Fibroblast of skin of left quadriceps (primary cell): Measurements from ENCODE around the gene JAKMIP1.

Experiments
- DNase-seq, 2 experiments: peaks; one replicate each; pipeline ENCODE4 v3.0.0-alpha.2; 2013; ENCODE audit warnings: low read depth in 2 of 2

JAKMIP1 gene

DNA sequence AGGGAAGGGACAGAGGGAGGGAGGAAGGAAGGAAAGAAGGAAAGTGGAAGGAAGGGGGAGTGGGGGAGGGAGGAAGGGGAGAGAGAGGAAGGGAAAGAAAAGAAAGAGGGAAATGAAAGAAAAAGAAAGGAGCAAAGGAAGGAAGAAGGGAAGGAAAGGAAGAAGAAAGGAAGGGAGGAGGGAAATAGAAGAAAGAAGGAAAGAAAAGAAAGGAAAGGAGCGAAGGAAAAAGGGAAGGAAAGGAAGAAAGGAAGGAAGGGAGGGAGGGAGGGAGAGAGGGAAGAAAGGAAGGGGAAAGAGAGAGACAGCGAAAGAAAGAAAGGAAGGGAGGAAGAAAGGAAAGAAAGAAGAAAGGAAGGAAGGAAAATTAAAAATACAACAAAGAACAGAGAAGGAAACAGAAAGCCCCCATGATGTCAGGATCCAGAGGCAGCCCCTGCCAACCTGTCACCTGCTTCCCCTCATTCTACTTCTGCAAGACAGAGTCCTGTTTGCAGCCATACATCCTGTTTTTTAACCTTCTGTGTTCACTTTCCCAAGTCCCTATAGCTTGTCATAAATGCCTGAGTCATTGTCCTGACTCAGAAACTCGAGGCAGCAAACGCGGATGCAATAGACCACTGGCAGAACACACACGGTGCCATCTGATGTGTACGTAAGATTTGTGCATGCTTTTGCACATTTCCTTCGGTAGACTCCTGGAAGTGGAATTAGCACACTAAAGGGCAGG, 105.2 kb downstream of the JAKMIP1 start:
- DNase-seq = no peak

DNA sequence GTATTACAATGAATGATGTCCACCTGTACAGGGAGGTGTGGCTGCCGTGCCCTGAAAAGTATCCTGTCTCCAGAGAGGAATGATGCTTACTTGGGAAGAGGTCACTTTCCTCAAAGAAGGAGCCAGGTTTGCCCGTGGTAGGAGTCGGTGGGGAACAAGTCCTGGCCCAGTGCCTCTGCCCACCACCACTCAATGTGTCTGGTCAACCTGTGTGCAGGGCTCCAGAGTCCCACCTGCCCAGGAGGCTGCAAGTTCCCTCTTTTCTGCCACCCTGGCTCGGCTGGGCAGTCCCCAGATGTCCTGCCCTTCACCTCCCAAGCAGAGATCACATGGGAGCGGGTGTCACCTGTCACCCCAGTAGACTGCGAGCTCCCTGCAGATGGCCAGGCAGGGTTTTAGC, 106.7 kb downstream of the JAKMIP1 start:
- DNase-seq = no peak

DNA sequence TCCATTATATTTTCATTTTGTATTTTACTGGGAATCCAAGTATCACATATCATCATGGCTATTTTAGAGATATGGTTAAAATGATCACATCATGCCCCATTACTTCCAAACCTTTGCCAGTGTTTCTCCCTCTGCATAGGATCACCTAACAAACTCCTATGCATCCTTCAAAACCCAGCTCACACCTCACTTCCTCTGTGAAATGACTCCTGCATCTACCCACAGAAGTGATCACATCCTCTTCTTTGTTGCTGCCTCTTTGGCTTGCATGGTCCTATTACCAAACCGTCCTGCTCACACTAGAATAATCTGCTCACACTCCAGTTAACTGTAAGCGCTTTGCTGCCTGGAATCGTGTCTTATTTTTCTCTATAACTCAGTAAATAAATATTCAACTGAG, 107.4 kb downstream of the JAKMIP1 start:
- no peak for DNase-seq

DNA sequence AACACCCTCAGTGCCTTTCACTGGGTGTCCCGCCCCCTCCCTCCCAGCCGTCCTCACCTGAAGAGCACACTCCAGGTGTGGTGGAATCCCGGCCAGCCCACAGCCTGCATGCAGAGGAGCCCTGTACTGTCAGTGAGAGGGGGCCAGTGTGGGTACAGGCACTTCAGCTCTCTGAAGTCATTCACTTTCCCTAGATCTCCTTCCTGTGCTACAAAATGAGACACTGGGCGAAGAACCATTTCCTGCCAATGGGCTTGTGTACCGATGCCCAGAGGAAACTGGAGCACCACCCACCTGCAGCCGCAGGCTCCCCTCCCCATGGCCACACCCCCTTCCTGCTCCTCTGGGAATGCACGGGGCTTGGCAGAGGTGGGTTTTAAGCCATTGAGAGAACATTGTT, 108.2 kb downstream of the JAKMIP1 start:
- DNase-seq = no peak

DNA sequence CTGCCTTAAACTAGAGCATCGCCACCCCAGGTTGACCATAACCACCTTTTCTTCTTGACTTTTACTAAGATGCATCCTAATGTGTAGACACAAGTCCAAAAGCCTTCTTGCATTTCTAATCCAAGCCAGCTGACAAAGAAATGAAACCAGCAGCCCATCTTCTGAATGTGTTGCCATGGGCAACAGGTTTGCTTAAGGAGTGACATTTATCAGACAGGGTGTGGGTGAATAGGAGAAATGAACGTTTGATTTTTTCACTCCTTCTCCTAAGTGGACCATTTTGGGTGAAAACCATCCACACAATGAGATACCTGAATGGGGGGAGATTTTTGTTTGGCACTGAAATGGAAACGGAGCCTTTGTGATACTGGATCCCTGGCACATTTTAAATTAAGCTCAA, 109.4 kb downstream of the JAKMIP1 start:
- DNase-seq = no peak

DNA sequence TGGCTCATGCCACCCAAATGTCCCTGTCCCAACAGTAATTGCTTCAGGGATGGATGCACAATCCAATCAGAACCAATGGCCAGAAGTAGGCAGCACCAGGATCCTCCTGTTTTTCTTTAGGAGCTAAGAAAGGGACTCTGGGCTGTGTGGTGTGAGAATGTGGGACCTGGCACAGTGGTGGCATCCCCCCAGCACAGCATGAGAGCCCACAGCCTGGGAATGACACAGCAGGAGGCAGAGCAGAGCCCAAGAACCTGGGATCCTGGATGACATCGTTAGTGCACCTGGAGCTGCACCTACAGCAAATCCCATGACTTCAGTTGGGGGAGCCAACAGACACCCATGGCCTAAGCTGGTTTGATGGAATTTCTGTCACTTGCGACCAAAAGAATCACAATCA, 111.4 kb downstream of the JAKMIP1 start:
- DNase-seq = no peak

DNA sequence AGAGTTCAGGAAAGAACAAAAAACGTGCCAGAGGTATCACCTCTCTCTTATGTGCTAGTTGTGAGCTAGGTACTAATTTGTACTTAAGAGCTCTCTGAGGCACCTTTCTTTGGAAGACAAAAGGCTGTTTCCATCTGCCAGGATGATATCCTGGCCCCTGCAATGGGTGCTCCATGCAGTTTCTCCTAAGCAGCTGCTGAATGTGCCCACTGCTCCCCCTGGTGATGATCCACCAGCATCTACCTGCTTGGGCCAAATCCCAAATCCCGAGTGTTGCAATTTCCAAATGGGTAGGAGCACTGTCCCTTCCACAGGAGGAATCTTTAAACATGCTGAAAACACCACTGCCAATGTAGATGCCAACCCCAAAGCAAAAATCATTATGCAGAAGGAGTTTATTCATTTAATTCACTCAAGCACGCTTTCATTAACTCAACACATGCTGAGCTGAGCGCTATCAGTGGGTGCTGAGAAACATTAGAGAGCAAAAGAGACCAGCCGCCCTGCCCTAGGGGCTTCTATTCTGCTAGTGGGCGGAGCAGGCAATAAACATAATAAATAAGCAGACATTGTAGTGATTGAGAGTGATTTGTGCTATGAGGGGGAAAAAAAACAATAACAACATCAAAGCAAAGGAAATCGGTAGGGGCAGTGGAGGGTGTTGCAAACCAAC, 112.5 kb downstream of the JAKMIP1 start:
- no peak for DNase-seq

DNA sequence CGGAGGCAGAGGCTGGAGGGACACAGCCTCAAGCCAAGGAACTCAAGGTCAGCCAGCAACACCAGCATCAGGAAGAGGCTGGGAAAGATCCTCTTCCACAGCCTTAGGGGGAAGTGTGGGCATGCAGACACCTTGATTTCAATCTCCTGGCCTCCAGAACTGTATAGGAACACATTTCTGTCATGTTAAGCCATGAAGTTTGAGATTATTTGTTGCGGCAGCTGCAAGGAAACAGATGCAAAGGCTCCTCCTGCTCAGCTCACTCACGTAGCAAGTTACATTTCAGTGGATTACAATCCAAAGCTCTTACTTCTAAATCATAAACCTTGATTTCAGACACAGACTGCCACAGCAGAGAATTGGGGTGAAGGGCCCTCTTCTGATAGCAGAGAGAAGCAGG, 113.5 kb downstream of the JAKMIP1 start:
- no peak for DNase-seq

DNA sequence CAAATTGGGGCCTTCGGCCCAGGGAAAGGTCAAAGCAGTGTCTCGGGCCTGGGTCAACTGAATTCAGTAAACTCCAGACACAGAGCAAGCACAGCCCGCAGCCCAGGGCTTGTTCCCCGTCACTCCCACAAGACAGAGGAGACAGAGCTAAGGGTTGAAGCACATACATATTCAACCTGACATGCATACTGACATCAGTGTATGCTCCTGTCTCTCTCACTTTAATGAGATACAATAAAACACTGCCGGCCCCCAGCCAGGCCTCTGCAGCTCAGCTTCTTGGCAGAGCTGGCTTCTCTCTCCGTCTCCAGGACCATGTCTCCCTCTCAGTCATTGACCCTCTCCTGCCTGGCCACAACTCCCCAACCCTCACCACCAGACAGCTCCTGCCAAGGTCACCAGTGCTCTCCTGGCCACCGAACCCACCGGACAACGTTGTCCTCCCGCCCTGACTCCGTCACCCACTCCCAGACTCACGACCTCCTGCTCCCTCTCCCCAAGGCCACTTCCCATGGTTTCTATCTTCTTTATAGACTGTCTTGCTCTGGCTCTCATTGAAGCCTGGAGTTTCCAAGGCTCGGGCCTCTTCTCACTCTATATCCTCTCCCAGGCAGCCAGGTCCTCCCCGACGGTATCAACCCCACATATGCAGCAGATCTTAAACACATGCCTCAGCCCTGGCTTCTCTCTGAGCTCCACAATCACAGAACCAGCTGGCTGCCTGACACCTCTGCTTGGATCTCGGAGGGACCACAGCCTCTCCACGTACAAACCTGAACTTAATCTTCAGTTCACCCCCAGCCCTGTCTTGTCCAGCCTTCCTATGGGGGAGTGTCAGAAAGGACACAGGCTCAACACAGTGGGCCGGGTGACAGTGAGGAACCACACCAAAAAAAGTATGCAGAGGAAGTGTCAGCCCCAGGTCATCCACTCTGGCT, 114.4 kb downstream of the JAKMIP1 start:
- no peak for DNase-seq

DNA sequence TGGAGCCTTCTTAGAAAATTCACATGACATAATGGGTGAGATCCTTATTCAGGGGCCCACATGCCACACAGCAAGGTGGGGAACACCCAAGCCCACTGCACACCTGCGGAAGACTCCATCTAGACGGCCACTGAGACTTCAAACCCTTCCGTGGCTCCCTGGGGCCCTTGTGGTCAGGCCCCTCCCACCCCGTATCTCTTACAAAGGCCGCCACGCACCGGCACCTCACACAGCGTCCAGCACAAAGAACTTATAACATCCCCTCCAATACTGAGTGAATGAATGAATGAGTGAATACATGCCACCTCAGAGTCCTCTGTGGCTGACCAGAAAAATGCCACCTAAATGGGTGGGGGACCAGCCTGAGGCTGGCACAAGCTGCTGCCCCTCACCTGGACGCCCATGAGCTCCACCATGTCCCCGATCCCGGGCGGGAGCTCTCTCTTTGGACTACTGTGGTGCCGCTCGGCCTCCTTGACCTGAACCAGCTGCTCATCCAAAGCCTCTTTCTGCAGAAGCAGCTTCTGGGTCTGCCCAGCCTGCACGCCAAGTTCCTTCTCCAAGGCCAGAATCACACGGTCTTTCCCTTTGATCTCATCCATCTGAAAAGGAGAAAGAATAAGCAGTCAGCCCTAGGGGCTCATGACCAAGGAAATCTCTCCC, 115.2 kb downstream of the JAKMIP1 start:
- DNase-seq = no peak

DNA sequence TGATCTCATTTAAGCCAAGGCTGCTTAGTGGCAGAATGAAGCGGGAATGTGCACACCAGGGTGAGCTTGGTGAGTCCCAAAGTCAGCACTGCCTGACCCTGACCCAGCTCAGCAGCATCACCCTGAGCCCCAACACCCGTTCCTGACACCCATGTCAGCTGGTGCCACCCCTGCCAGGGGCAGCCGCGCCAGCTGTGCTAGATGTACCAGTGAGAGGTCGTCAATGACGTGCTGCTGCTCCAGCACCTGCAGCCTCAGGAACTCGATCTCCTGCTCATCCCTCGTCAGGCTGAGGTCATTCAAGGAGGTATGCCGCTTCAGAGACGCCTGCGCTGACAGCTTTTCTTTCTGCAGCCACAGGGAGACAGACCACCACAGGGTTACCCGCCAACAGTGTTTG, 120.4 kb downstream of the JAKMIP1 start:
- no peak for DNase-seq

DNA sequence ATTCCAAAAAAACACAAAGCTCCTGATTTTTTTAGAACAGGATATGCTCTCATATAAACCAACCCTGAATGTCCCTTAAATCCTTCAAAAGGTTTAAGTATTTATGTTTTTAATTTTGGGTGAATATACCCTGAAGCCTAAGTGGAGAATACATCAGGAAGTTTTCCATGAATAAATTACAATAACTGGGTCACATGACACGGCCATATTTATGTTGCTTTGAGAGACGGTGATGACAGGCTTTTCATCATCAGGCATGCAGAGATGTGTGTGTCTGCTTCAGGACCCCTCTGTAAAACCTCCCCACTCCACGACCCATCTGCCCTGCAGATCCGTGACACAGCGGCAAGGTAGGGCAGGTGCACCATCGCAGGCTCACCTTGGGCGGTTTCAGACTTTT, 121.8 kb downstream of the JAKMIP1 start:
- DNase-seq = no peak

DNA sequence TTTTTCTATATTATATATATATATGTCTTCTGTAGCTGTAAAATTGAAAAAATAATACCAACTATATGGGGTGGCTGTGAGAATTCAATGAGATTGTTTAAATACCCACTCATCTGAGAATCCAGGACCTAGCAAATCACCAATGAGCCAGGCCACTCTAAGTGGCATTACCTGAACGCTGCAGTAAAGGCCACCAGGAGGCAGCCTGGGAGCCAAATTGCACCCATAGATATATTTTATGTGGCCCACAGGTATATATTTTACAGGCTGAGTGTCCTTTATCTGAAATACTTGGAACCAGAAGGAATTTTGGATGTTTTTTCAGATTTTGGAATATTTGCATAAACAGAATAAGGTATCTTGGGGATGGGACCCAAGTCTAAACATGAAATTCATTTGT, 124.0 kb downstream of the JAKMIP1 start:
- DNase-seq = no peak

DNA sequence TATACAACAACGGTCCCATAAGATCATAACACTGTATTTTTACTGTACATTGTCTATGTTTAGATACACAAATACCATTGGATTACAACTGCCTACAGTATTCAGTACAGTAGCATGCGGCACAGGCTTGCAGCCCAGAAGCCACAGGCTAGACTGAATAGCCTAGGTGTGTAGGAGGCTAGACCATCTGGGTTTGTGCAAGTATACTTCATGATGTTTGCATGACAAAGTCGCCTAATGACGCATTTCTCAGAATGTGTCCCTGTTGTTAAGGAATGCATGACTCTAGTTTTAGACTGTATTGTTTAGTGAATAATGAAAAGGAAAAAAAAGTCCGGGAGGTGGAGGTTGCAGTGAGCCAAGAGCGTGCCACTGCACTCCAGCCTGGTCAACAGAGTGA, 125.6 kb downstream of the JAKMIP1 start:
- DNase-seq = no peak

DNA sequence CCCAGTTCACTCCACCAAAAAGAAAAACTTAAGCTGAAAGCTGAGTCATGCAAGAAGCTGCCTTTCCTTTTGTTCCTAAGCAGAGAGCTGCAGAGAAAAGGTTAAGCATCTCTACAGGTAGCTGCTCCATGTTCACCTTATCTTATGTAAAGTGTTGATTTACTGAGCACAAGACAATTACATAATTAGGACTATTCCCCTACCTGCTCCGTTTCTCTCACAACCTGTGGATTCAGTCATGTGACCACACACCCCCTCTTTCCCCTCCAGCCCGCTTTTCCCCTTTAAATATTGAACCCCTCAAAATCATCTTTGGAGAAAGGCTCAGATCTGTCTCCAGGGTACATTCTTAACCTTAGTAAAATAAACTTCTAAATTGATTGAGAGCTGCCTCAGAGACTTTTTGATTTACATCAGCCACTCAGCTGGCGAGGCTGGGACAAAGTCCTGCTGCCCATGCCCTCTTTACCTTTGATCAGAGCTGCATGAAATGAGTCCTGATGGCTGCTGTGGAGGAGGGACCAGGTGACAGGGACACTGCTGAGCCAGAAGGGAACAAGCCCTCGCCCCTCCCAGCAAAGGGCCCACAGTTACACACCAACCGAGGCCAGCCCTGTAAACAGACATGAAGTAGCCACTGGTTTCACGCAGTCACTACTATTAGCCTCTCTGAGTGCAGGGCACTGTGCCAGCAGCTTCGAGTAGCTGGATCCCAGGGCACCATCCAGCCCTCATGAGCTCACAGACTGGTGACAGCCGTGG, 128.2 kb downstream of the JAKMIP1 start:
- DNase-seq = no peak

DNA sequence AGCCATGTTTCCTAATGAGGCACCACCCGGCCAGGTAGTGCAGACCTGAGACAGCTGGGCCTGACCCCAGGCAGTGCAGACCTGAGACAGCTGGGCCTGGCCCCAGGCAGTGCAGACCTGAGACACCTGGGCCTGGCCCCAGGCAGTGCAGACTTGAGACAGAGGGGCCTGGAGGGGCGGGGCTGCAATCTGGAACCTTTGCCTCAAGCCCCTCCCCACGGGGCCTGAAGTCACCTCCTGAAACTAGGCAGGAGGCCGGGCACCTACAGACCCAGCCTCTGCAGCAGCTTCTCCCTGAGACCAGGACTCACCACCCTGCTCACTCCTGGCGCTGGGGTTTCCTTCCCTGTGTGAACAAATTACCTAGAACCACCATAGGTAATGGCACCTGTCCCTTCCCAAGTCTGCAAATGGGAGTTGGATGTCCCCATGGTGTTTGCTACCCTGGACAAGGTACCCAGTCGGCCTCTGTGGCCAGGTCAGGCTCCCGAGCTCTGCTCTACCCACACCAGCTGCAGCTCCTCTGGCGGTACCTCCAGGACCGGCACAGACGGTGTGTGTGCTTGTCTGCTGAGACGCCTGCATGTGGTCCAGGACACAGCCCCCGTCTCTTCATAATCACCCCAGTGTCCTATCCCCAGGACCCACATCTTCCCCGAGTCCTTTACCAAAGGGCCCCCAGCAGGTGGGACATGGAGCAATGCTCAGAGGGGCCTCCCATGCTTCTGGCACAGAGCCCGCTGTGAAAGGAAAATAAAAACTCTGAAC, 129.0 kb downstream of the JAKMIP1 start:
- DNase-seq = no peak

DNA sequence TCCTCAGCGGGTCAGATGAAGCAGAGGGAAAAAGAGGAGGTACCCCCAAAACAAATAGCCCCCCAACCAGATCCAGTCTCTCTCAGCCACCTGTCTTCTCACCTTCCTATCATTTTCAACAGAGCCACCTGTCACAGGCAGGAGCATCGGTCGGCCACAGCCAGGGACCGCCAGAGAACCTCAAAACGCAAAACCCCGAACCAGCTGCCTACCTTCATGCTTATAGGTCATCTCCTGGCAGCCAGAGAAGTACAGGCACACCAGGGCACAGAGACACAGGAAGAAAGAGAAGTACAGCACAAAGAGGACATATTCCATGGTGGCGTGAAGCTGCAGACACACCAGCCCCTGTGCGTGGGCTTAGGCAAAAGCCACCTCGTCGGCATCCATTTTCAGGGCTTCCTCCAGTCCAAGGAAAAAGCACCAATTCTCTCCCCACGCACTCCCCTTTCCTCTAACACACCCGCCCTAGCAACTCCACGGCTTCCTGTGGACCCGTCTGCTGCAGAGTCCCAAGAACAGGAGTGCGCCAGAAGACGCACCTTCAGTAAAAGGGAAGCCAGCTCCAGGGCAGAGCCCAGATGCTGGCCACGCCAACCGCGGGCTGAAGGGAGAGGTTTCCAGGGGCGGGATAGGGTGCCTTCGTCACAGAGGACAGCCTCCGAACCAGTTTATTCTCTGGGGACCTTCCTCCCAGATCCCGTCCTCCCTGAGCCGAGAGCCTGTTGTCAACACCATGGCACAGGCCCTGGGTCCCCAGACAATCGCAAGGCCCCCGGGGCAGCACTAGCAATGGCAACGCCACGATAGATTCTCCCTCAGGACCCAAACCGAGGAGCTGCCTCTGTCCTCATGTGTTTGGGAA, 130.3 kb downstream of the JAKMIP1 start:
- no peak for DNase-seq

DNA sequence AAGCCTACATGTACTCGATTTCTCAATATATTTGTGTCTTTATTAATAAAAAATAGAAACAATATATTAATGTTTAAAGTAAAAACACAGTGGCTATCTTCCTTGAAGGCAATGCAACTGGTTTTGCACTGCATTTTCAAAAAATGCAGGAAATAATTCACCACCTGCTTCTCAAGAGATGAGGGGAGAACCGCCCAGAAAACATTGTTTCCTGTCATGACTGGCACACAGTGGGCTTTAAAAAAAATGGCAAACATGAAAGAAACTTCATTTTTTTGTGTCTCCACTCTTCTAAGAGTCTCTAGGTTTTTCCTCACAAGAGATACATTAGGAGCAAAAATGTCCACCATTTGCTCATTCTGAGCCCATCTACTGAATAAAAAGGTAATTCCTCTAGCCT, 131.4 kb downstream of the JAKMIP1 start:
- no peak for DNase-seq

DNA sequence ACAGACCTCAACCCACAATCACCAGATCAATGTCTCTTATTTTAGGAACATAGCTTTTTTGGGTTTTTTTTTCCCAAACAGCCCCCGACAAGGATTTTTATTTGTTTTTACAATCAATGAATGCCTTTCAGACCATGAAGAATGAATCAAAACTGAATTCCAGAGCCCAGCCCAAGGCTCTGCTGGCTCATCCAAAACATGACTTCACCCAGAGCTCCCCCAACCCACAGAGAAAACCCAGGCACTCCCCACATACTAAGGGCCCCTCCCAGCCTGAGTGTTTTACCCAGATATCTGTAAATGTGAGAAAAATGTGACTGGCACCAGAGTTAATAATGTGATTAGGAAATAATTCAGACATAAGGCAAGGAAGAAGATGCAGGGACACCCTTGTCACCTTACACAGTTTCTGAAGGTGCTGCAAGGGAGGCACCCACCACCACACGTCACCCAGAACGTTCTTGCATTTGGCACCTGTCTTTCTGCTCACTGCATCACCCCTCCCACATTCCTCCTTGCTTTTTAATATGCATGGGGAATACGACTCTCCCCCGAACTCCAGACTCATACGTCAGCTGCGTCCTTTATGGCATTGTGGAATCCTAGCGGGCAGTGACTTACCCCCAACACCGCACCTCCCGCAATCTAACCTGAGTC, 134.3 kb downstream of the JAKMIP1 start:
- no peak for DNase-seq
